CD4-positive, alpha-beta memory T cell (primary cell): ENCODE data around the gene LSM2. TPM values are rescaled to one million over a fixed set of nuclear protein-coding genes. Genes with fewer than 3 reads are reported as not detected.
A peak's percentile ranks its signal among the peaks of the same experiment; 100 is the strongest.
"Not testable (repeated sequence)": the region's sequence is repeated elsewhere in the genome, so short reads cannot be mapped to it uniquely, and the experiment has no call there.

ENCODE experiments used
- CTCF ChIA-PET: fragments of 350-600 bp; sonication (Branson Sonifier 250); formaldehyde crosslinking; loops from one replicate; lab custom pipeline; 2021; ENCODE audit warnings: inconsistent platforms; ENCODE audit not compliant: partially characterized antibody; lab: Charles Lee
- POLR2A ChIA-PET: fragments of 350-600 bp; sonication (Branson Sonifier 250); formaldehyde crosslinking; loops from one replicate; lab custom pipeline; 2021; ENCODE audit not compliant: partially characterized antibody; lab: Charles Lee
- DNase-seq, 5 donors: peaks; one replicate each; pipeline versions ENCODE4 v3.0.0 to v3.0.0-alpha.2; 2020 to 2022; ENCODE audit warnings: mixed read lengths in 1 of 5
- H3K27ac ChIP-seq: one replicate; pipeline ENCODE4 v1.7.0; 2013; ENCODE audit warnings: low read depth, low read length
- H3K27me3 ChIP-seq: 2 replicates; pipeline ENCODE4 v1.7.0; 2013; ENCODE audit warnings: mild to moderate bottlenecking, low read length, moderate library complexity; ENCODE audit not compliant: insufficient read depth
- H3K36me3 ChIP-seq: 2 replicates; pipeline ENCODE4 v1.7.0; 2013; ENCODE audit warnings: mild to moderate bottlenecking, low read length, moderate library complexity; ENCODE audit not compliant: insufficient read depth
- H3K4me1 ChIP-seq: 2 replicates; pipeline ENCODE4 v1.7.0; 2013; ENCODE audit warnings: mild to moderate bottlenecking, low read length, moderate library complexity; ENCODE audit not compliant: insufficient read depth
- H3K4me3 ChIP-seq, 2 donors: one replicate each; pipeline ENCODE4 v1.7.0; 2013; ENCODE audit warnings: low read length in 2 of 2, mild to moderate bottlenecking in 1 of 2
- H3K9me3 ChIP-seq, 2 donors: one replicate each; pipeline ENCODE4 v1.7.0; 2013; ENCODE audit warnings: low read length in 2 of 2, control low read depth in 1 of 2; ENCODE audit not compliant: control insufficient read depth in 1 of 2
- H3K27ac Mint-ChIP-seq, 7 donors: one replicate each; pipeline ENCODE4 v1.8.0; 2020 to 2021; ENCODE audit warnings: mixed read lengths in 7 of 7, mild to moderate bottlenecking in 6 of 7, inconsistent platforms in 3 of 7, moderate library complexity in 3 of 7
- H3K27me3 Mint-ChIP-seq, 2 donors: one replicate each; pipeline ENCODE4 v1.8.0; 2020 to 2021; ENCODE audit warnings: mixed read lengths in 2 of 2
- H3K36me3 Mint-ChIP-seq, 2 donors: one replicate each; pipeline ENCODE4 v1.8.0; 2020 to 2021; ENCODE audit warnings: mixed read lengths in 2 of 2, inconsistent platforms in 1 of 2, mild to moderate bottlenecking in 1 of 2
- H3K4me1 Mint-ChIP-seq, 4 donors: one replicate each; pipeline ENCODE4 v1.8.0; 2020 to 2021; ENCODE audit warnings: mixed read lengths in 4 of 4, mild to moderate bottlenecking in 1 of 4
- H3K4me3 Mint-ChIP-seq, 8 donors: one replicate each; pipeline ENCODE4 v1.8.0; 2020 to 2021; ENCODE audit warnings: mixed read lengths in 8 of 8, mild to moderate bottlenecking in 7 of 8, moderate library complexity in 6 of 8, inconsistent platforms in 3 of 8
- H3K9me3 Mint-ChIP-seq, 8 donors: one replicate each; pipeline ENCODE4 v1.8.0; 2020 to 2021; ENCODE audit warnings: mixed read lengths in 8 of 8, mild to moderate bottlenecking in 5 of 8, inconsistent platforms in 3 of 8, moderate library complexity in 1 of 8
- intact Hi-C: fragments of 100-400 bp; cut with micrococcal nuclease; formaldehyde crosslinking; loops from one replicate; pipeline ENCODE4 v1.15.1; 2023
- polyA plus RNA-seq, 2 donors: library from polyadenylated mRNA; unstranded; fragments of 300-500 nt; fragmentation: Illumina TruSeq; gene quantifications; one replicate each; pipeline ENCODE4 v1.2.3, GENCODE V29; 2021
- total RNA-seq, 2 experiments: library from RNA; stranded (reverse); gene quantifications; one replicate each; pipeline ENCODE4 v1.2.3, GENCODE V29; 2021

Gene LSM2
- total and polyA plus RNA-seq, 4 experiments from 2014 or later: 30.0 to 80.4 (median 51.0) TPM

GRCh38 chr6:31827286-31828079, 20.7 kb upstream of the LSM2 start, which contains the start of gene HSPA1B:
Gene HSPA1B, plus strand, starts transcription at chr6:31827738. Its CDS starts 213 bp downstream, at chr6:31827951.
- H3K36me3 Mint-ChIP-seq: peaks cover 0 to 9% of the 10 kb centered on the region in 2 donors
- H3K4me1 Mint-ChIP-seq: peaks cover 18 to 55% (median 37%) of the 10 kb centered on the region in 4 donors
- no peaks in the 10 kb centered on the region for H3K27me3 Mint-ChIP-seq
- H3K4me3 Mint-ChIP-seq: peak within 1 kb of the TSS; percentile 88 to 98 (median 95)
- no peaks in the 10 kb centered on the region for H3K9me3 Mint-ChIP-seq
- peaks cover 45% of the 10 kb centered on the region for H3K4me1 ChIP-seq
- peak within 1 kb of the TSS; percentile 67 to 90 for H3K4me3 ChIP-seq
- no peaks in the 10 kb centered on the region for H3K27me3 ChIP-seq
- intact Hi-C loops: loop anchor here (1.0 kb wide), 1 partner anchor 32 kb away; the partner anchor contains the start of gene VARS1
- no peaks in the 10 kb centered on the region for H3K9me3 ChIP-seq
- peak within 1 kb of the TSS; percentile 83 for H3K27ac ChIP-seq
- DNase-seq: peak; percentile 86 to 89 (median 87)
- H3K36me3 ChIP-seq: no peaks in the 10 kb centered on the region
- ChIA-PET POLR2A (interaction anchor here (0.6 to 3.5 kb wide), 36 partner anchors 9 to 368 kb away, joined by 3 to 81 read pairs (median 6); partner anchors contain the start of genes ABHD16A, BAG6, C6orf47 and CLIC1), CTCF (interaction anchor here (0.6 to 2.6 kb wide), 19 partner anchors 10 to 279 kb away, joined by 3 to 15 read pairs (median 6); partner anchors contain the start of genes ABHD16A, BAG6, HSPA1A and HSPA1L)
- H3K27ac Mint-ChIP-seq: peak within 1 kb of the TSS; percentile 93 to 99 (median 96)

GRCh38 chr6:31826793-31827285, 20.1 kb upstream of the LSM2 start:
- Histone ChIP-seq H3K36me3 (no peaks in the 10 kb centered on the region), H3K27ac (peak overlapping the region; percentile 83), H3K9me3 (no peaks in the 10 kb centered on the region), H3K27me3 (no peaks in the 10 kb centered on the region), H3K4me3 (peak overlapping the region; percentile 67 to 90), H3K4me1 (peaks cover 49% of the 10 kb centered on the region)
- H3K4me1 Mint-ChIP-seq: peaks cover 23 to 62% (median 41%) of the 10 kb centered on the region in 4 donors
- ChIA-PET POLR2A (interaction anchor here (0.7 to 3.5 kb wide), 35 partner anchors 9 to 369 kb away, joined by 3 to 81 read pairs (median 6); partner anchors contain the start of genes ABHD16A, BAG6, C6orf47 and CLIC1), CTCF (interaction anchor here (0.8 to 2.6 kb wide), 20 partner anchors 9 to 276 kb away, joined by 3 to 15 read pairs (median 6); partner anchors contain the start of genes ABHD16A, BAG6, DDAH2 and HSPA1A)
- H3K9me3 Mint-ChIP-seq: no peaks in the 10 kb centered on the region
- intact Hi-C loops: loop anchor here (1.0 kb wide), 1 partner anchor 32 kb away; the partner anchor contains the start of gene VARS1
- peak overlapping the region; percentile 88 to 98 (median 95) for H3K4me3 Mint-ChIP-seq
- peaks cover 0 to 14% of the 10 kb centered on the region in 2 donors for H3K36me3 Mint-ChIP-seq
- H3K27ac Mint-ChIP-seq: peak overlapping the region; percentile 93 to 99 (median 96)
- peak in 1 of 5 donors; percentile 62 for DNase-seq
- no peaks in the 10 kb centered on the region for H3K27me3 Mint-ChIP-seq

- intact Hi-C loops: no loop called here
- H3K27me3 Mint-ChIP-seq: no peaks in the 10 kb centered on the region
- POLR2A ChIA-PET: interaction anchor here (1.0 to 4.3 kb wide), 6 partner anchors 12 to 173 kb away, joined by 3 to 81 read pairs (median 14); partner anchors contain the start of genes ABHD16A, BAG6, CLIC1 and HSPA1A
These were observed 18.8 kb upstream of the LSM2 start for GRCh38 chr6:31825553-31825952.

GRCh38 chr6:31823592-31824196, 16.9 kb upstream of the LSM2 start:
- not testable (repeated sequence) for DNase-seq, H3K36me3 ChIP-seq, H3K9me3 Mint-ChIP-seq, H3K27me3 Mint-ChIP-seq, H3K27me3 ChIP-seq, H3K4me3 ChIP-seq, H3K9me3 ChIP-seq, H3K27ac ChIP-seq
- intact Hi-C loops: loop anchor here (5.0 kb wide), 1 partner anchor 39 kb away; the partner anchor contains the start of gene NEU1
- Mint-ChIP-seq H3K4me3 (peak overlapping the region in 4 of 8 donors; percentile 2 to 43 (median 32)), H3K36me3 (peaks cover 0 to 12% of the 10 kb centered on the region in 2 donors), H3K4me1 (peaks cover 21 to 70% (median 44%) of the 10 kb centered on the region in 4 donors), H3K27ac (peak overlapping the region in 4 of 7 donors; percentile 46 to 99 (median 58))
- ChIA-PET POLR2A (interaction anchor here (1.0 to 7.1 kb wide), 10 partner anchors 9 to 171 kb away, joined by 3 to 76 read pairs (median 9); partner anchors contain the start of genes BAG6, CLIC1, CSNK2B and DDAH2), CTCF (interaction anchor here (1.1 to 1.5 kb wide), 4 partner anchors 9 to 94 kb away, joined by 3 to 5 read pairs (median 3); partner anchors contain the start of gene LSM2)
- H3K4me1 ChIP-seq: peaks cover 64% of the 10 kb centered on the region

More at GRCh38 chr6:31825553-31825952, 18.8 kb upstream of the LSM2 start:
- DNase-seq: no peak
- H3K4me3 Mint-ChIP-seq: peak overlapping the region in 4 of 8 donors; percentile 17 to 98 (median 94)
- no peak overlapping the region for H3K27ac ChIP-seq
- peaks cover 48% of the 10 kb centered on the region for H3K4me1 ChIP-seq
- H3K36me3 Mint-ChIP-seq: peaks cover 0 to 15% of the 10 kb centered on the region in 2 donors
- peak overlapping the region in 6 of 7 donors; percentile 69 to 99 (median 82) for H3K27ac Mint-ChIP-seq
- no peaks in the 10 kb centered on the region for H3K27me3 ChIP-seq
- no peaks in the 10 kb centered on the region for H3K9me3 ChIP-seq
- H3K36me3 ChIP-seq: no peaks in the 10 kb centered on the region
- CTCF ChIA-PET: interaction anchor here (1.1 to 2.6 kb wide), 4 partner anchors 8 to 227 kb away, joined by 3 to 15 read pairs (median 8); partner anchors contain the start of gene LSM2
- H3K4me1 Mint-ChIP-seq: peaks cover 19 to 62% (median 43%) of the 10 kb centered on the region in 4 donors
- no peaks in the 10 kb centered on the region for H3K9me3 Mint-ChIP-seq
- no peak overlapping the region for H3K4me3 ChIP-seq

- H3K9me3 ChIP-seq: no peaks in the 10 kb centered on the region
- H3K27ac ChIP-seq: peak overlapping the region; percentile 74
- ChIA-PET CTCF (interaction anchor here (0.9 to 2.8 kb wide), 6 partner anchors 9 to 92 kb away, joined by 3 to 9 read pairs (median 3); partner anchors contain the start of genes LSM2 and VARS1), POLR2A (interaction anchor here (0.9 to 7.1 kb wide), 17 partner anchors 9 to 241 kb away, joined by 3 to 76 read pairs (median 6); partner anchors contain the start of genes ABHD16A, BAG6, C6orf47 and CLIC1)
- peaks cover 31 to 81% (median 54%) of the 10 kb centered on the region in 4 donors for H3K4me1 Mint-ChIP-seq
- peaks cover 0 to 16% of the 10 kb centered on the region in 2 donors for H3K36me3 Mint-ChIP-seq
- no peaks in the 10 kb centered on the region for H3K27me3 Mint-ChIP-seq
- H3K36me3 ChIP-seq: no peaks in the 10 kb centered on the region
- peaks cover 72% of the 10 kb centered on the region for H3K4me1 ChIP-seq
- H3K9me3 Mint-ChIP-seq: no peaks in the 10 kb centered on the region
- intact Hi-C loops: loop anchor here (5.0 kb wide), 1 partner anchor 40 kb away; the partner anchor contains the start of gene NEU1
- peak overlapping the region; percentile 94 to 98 (median 97) for H3K4me3 Mint-ChIP-seq
- H3K27me3 ChIP-seq: no peaks in the 10 kb centered on the region
- peak; percentile 71 to 83 (median 73) for DNase-seq
- H3K4me3 ChIP-seq: peak overlapping the region; percentile 84 to 96
- H3K27ac Mint-ChIP-seq: peak overlapping the region; percentile 98 to 99 (median 98)
These were observed 15.5 kb upstream of the LSM2 start for GRCh38 chr6:31822036-31822821.
